ENCODE measurements around the gene SLMAP.

SLMAP gene

DNA sequence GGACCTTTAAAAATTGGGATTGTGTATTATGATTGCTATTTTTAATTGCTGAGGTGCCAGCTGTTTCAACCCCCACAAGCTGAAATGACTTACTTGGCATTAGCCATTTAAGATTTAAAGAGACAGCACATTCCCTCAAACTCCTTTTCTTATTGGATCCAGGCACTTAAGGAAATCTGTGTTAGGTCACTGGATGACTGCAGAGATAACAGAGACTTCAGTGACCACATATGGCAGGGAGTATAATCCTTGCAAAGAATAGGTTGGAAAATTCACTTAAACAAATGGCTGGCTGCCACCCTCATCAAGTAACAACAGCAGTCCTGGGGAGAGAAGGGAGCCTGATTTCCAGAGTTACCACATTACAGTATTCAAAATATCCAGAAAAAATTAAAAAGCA lies 66.6 kb downstream of the SLMAP start:
- TF ChIP-seq CTCF (IDR thresholded peaks at IDR 0.05), result no peak

- no peak for TF ChIP-seq CTCF (IDR thresholded peaks at IDR 0.05)
Measured at GRCh38 chr3:57825116-57825515, 69.0 kb downstream of the SLMAP start.

DNA sequence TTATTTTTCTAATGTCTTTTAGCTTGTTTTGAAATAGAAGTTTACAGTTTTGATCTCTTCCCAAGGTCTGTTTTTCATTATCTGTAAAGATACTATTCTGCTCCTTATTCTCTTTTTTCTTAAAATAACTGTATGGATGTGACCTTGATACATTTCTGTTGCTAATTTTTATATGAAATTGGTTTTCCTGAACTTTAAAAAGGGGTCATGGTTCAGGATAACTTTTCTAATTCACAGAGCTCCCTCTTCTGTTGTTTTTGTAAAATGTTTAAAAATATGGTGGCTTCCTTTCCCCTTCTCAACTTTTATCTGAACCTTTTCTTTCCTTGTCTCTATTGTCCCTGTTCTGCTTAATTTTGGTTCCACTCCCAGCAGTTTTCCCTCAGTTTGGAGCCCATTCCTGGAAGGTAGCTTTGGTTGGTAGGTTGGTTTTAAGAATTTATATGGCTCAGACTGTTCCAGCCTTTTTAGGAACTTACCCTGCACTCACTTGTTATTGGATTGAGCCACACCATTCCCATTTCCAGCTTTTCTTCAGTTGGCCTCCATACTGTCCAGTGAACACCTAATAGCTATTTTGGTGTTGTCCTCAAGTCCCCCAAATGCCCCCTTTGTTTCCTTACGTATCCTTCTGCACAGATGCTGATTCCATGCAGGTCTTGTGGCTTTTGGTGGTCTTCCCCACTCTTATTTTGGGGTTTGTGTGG lies 70.3 kb downstream of the SLMAP start:
- peak; percentile 40; the same call in 1 of the 2 replicates for TF ChIP-seq CTCF (IDR thresholded peaks at IDR 0.05)

GRCh38 chr3:57826952-57827723 lies 71.0 kb downstream of the SLMAP start:
- TF ChIP-seq CTCF (IDR thresholded peaks at IDR 0.05), result no peak

GRCh38 chr3:57827757-57828156 lies 71.6 kb downstream of the SLMAP start:
- TF ChIP-seq CTCF (IDR thresholded peaks at IDR 0.05), result no peak

GRCh38 chr3:57832486-57832885 lies 76.4 kb downstream of the SLMAP start:
- TF ChIP-seq CTCF (IDR thresholded peaks at IDR 0.05), result no peak

DNA sequence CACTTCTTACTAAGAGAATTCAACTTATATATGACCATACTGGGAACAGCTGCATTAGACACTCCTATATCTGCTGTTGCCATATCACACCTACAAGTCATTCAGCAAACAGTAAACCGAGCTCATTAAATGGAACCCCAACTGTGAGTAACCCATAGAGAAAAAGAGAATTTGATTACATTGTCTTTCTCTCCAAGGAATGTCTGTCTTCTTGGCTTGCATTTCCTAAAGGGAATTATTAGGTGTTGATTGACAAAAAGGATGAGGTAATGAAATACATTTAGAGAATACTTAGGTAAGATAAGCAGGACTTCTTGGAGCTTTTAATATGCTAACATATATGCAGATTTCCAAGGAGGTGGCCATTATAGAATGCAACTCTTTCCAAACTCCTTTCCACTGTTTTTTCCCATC lies 76.8 kb downstream of the SLMAP start:
- no peak for TF ChIP-seq CTCF (IDR thresholded peaks at IDR 0.05)

Data from LNCAP (cell line).